CD4-positive, CD25-positive, alpha-beta regulatory T cell (primary cell): ENCODE measurements around the gene ARHGEF25. TPM values are rescaled to one million over a fixed set of nuclear protein-coding genes. Genes with fewer than 3 reads are reported as not detected.
A peak's percentile ranks its signal among the peaks of the same experiment; 100 is the strongest.

ENCODE experiments used
- ATAC-seq, 2 donors: fragments of 150-1000 bp; cut with Tn5 transposase; one replicate each; pipeline ENCODE4 v1.10.0; 2021; ENCODE audit warnings: low read depth in 2 of 2, moderate number of reproducible peaks in 2 of 2, moderate library complexity in 1 of 2
- DNase-seq, 3 donors: peaks; one replicate each; pipeline versions ENCODE4 v3.0.0 to v3.0.0-alpha.2; 2012 to 2022; ENCODE audit warnings: mixed read lengths in 1 of 3
- H3K27ac ChIP-seq: one replicate; pipeline ENCODE4 v1.7.0; 2013; ENCODE audit warnings: mild to moderate bottlenecking, low read length; ENCODE audit not compliant: insufficient read depth, poor library complexity, severe bottlenecking
- H3K27me3 ChIP-seq: one replicate; pipeline ENCODE4 v1.7.0; 2013; ENCODE audit warnings: low read length; ENCODE audit not compliant: control insufficient read depth, insufficient read depth
- H3K36me3 ChIP-seq: one replicate; pipeline ENCODE4 v1.7.0; 2013; ENCODE audit warnings: mild to moderate bottlenecking, low read length, moderate library complexity; ENCODE audit not compliant: control insufficient read depth, insufficient read depth
- H3K4me1 ChIP-seq: 2 replicates; pipeline ENCODE4 v1.7.0; 2013; ENCODE audit warnings: mild to moderate bottlenecking, low read length; ENCODE audit not compliant: insufficient read depth, control insufficient read depth, poor library complexity, severe bottlenecking
- H3K4me3 ChIP-seq: one replicate; pipeline ENCODE4 v1.7.0; 2013; ENCODE audit warnings: low read depth, mild to moderate bottlenecking, low read length, moderate library complexity
- H3K9me3 ChIP-seq, 2 experiments: 1 replicate in 1 of 2; 2 replicates in 1 of 2; pipeline ENCODE4 v1.7.0; 2013; ENCODE audit warnings: low read length in 2 of 2, mild to moderate bottlenecking in 1 of 2, moderate library complexity in 1 of 2; ENCODE audit not compliant: control insufficient read depth in 2 of 2
- H3K27ac Mint-ChIP-seq, 3 donors: one replicate each; pipeline ENCODE4 v1.8.0; 2020 to 2022; ENCODE audit warnings: mild to moderate bottlenecking in 3 of 3, mixed read lengths in 3 of 3, moderate library complexity in 2 of 3
- H3K27me3 Mint-ChIP-seq: one replicate; pipeline ENCODE4 v1.8.0; 2022; ENCODE audit warnings: mild to moderate bottlenecking, mixed read lengths
- H3K36me3 Mint-ChIP-seq: one replicate; pipeline ENCODE4 v1.8.0; 2020; ENCODE audit warnings: mixed read lengths
- H3K4me1 Mint-ChIP-seq, 4 donors: one replicate each; pipeline ENCODE4 v1.8.0; 2020 to 2022; ENCODE audit warnings: mixed read lengths in 4 of 4, mild to moderate bottlenecking in 1 of 4
- H3K4me3 Mint-ChIP-seq, 4 donors: one replicate each; pipeline ENCODE4 v1.8.0; 2020 to 2022; ENCODE audit warnings: mild to moderate bottlenecking in 4 of 4, mixed read lengths in 4 of 4, moderate library complexity in 3 of 4
- H3K9me3 Mint-ChIP-seq, 7 donors: one replicate each; pipeline ENCODE4 v1.8.0; 2020 to 2022; ENCODE audit warnings: mixed read lengths in 7 of 7, mild to moderate bottlenecking in 3 of 7, moderate library complexity in 2 of 7
- polyA plus RNA-seq, 4 donors: library from polyadenylated mRNA; unstranded; fragments of 300-500 nt; fragmentation: Illumina TruSeq; gene quantifications; one replicate each; pipeline ENCODE4 v1.2.3, GENCODE V29; 2021
- total RNA-seq: library from RNA; stranded (reverse); gene quantifications from one replicate; pipeline ENCODE4 v1.2.3, GENCODE V29; 2022

The ARHGEF25 gene
- total and polyA plus RNA-seq, 5 donors from 2014 or later, result 0.64 TPM; not detected in 4

- peaks cover 0 to 34% (median 22%) of the 10 kb centered on the region in 4 donors for H3K4me1 Mint-ChIP-seq
- H3K27ac ChIP-seq, result no peak overlapping the region
- H3K4me1 ChIP-seq, result peaks cover 26% of the 10 kb centered on the region
- peak overlapping the region; percentile 20 to 86 (median 72) for H3K4me3 Mint-ChIP-seq
- no peaks in the 10 kb centered on the region for H3K36me3 ChIP-seq
- no peak overlapping the region for H3K4me3 ChIP-seq
- peaks cover 0 to 8% (median 0%) of the 10 kb centered on the region in 7 donors for H3K9me3 Mint-ChIP-seq
- ATAC-seq (peak; percentile 65 to 66), DNase-seq (peak in 2 of 3 donors; percentile 43 to 51)
- no peaks in the 10 kb centered on the region for H3K9me3 ChIP-seq
- peaks cover 53% of the 10 kb centered on the region for H3K27me3 ChIP-seq
- no peaks in the 10 kb centered on the region for H3K36me3 Mint-ChIP-seq
- no peak overlapping the region for H3K27ac Mint-ChIP-seq
- H3K27me3 Mint-ChIP-seq, result peaks cover 100% of the 10 kb centered on the region
Measured at GRCh38 chr12:57621497-57622292, 10.5 kb downstream of the ARHGEF25 start.

- H3K4me3 ChIP-seq, result no peak overlapping the region
- Mint-ChIP-seq H3K27ac (no peak overlapping the region), H3K4me1 (peaks cover 0 to 37% (median 24%) of the 10 kb centered on the region in 4 donors), H3K9me3 (peaks cover 0 to 8% (median 0%) of the 10 kb centered on the region in 7 donors), H3K27me3 (peaks cover 97% of the 10 kb centered on the region), H3K36me3 (no peaks in the 10 kb centered on the region), H3K4me3 (peak overlapping the region in 3 of 4 donors; percentile 20 to 86 (median 80))
- H3K36me3 ChIP-seq, result no peaks in the 10 kb centered on the region
- H3K27ac ChIP-seq, result no peak overlapping the region
- H3K9me3 ChIP-seq, result no peaks in the 10 kb centered on the region
- peaks cover 30% of the 10 kb centered on the region for H3K4me1 ChIP-seq
- peaks cover 54% of the 10 kb centered on the region for H3K27me3 ChIP-seq
- no peak for ATAC-seq
- no peak for DNase-seq
Measured at GRCh38 chr12:57622293-57623245, 11.3 kb downstream of the ARHGEF25 start.

- Histone ChIP-seq H3K4me3 (no peak overlapping the region), H3K36me3 (no peaks in the 10 kb centered on the region), H3K27ac (no peak overlapping the region), H3K27me3 (peaks cover 51% of the 10 kb centered on the region), H3K9me3 (no peaks in the 10 kb centered on the region), H3K4me1 (peaks cover 36% of the 10 kb centered on the region)
- peaks cover 97% of the 10 kb centered on the region for H3K27me3 Mint-ChIP-seq
- DNase-seq (no peak), ATAC-seq (no peak)
- H3K4me3 Mint-ChIP-seq, result no peak overlapping the region
- H3K4me1 Mint-ChIP-seq, result peaks cover 0 to 40% (median 23%) of the 10 kb centered on the region in 4 donors
- no peaks in the 10 kb centered on the region for H3K36me3 Mint-ChIP-seq
- H3K9me3 Mint-ChIP-seq, result peaks cover 0 to 8% (median 0%) of the 10 kb centered on the region in 7 donors
- no peak overlapping the region for H3K27ac Mint-ChIP-seq
Measured at GRCh38 chr12:57623385-57623784, 12.2 kb downstream of the ARHGEF25 start.

- peak overlapping the region in 1 of 4 donors; percentile 79 for H3K4me3 Mint-ChIP-seq
- no peak for ATAC-seq
- no peak overlapping the region for H3K27ac Mint-ChIP-seq
- peaks cover 53% of the 10 kb centered on the region for H3K27me3 ChIP-seq
- H3K36me3 ChIP-seq, result no peaks in the 10 kb centered on the region
- peaks cover 0 to 39% (median 22%) of the 10 kb centered on the region in 4 donors for H3K4me1 Mint-ChIP-seq
- no peaks in the 10 kb centered on the region for H3K9me3 ChIP-seq
- H3K36me3 Mint-ChIP-seq, result no peaks in the 10 kb centered on the region
- H3K4me1 ChIP-seq, result peaks cover 35% of the 10 kb centered on the region
- H3K4me3 ChIP-seq, result no peak overlapping the region
- no peak overlapping the region for H3K27ac ChIP-seq
- peaks cover 0 to 8% (median 0%) of the 10 kb centered on the region in 7 donors for H3K9me3 Mint-ChIP-seq
- no peak for DNase-seq
- H3K27me3 Mint-ChIP-seq, result peaks cover 97% of the 10 kb centered on the region
Measured at GRCh38 chr12:57623811-57624390, 12.7 kb downstream of the ARHGEF25 start.

GRCh38 chr12:57624441-57625220, 13.4 kb downstream of the ARHGEF25 start:
- no peak for ATAC-seq
- H3K36me3 ChIP-seq, result no peaks in the 10 kb centered on the region
- Mint-ChIP-seq H3K27ac (no peak overlapping the region), H3K36me3 (no peaks in the 10 kb centered on the region), H3K4me3 (peak overlapping the region in 1 of 4 donors; percentile 56), H3K4me1 (peaks cover 0 to 33% (median 20%) of the 10 kb centered on the region in 4 donors), H3K27me3 (peaks cover 97% of the 10 kb centered on the region), H3K9me3 (peaks cover 0 to 7% (median 0%) of the 10 kb centered on the region in 7 donors)
- H3K4me1 ChIP-seq, result peaks cover 29% of the 10 kb centered on the region
- H3K27ac ChIP-seq, result no peak overlapping the region
- no peak overlapping the region for H3K4me3 ChIP-seq
- no peaks in the 10 kb centered on the region for H3K9me3 ChIP-seq
- no peak for DNase-seq
- peaks cover 59% of the 10 kb centered on the region for H3K27me3 ChIP-seq

- ATAC-seq (no peak), DNase-seq (no peak)
- Mint-ChIP-seq H3K4me1 (peaks cover 0 to 31% (median 17%) of the 10 kb centered on the region in 4 donors), H3K4me3 (no peak overlapping the region), H3K36me3 (no peaks in the 10 kb centered on the region), H3K27me3 (peaks cover 97% of the 10 kb centered on the region), H3K9me3 (peaks cover 0 to 6% (median 0%) of the 10 kb centered on the region in 7 donors), H3K27ac (no peak overlapping the region)
- Histone ChIP-seq H3K36me3 (no peaks in the 10 kb centered on the region), H3K4me1 (peaks cover 25% of the 10 kb centered on the region), H3K27ac (no peak overlapping the region), H3K27me3 (peaks cover 56% of the 10 kb centered on the region), H3K4me3 (no peak overlapping the region), H3K9me3 (no peaks in the 10 kb centered on the region)
Measured at GRCh38 chr12:57625261-57626032, 14.2 kb downstream of the ARHGEF25 start.
